K562 (cell line): ENCODE results near the gene STOX1. TPM values are rescaled to one million over a fixed set of nuclear protein-coding genes. Genes with fewer than 3 reads are reported as not detected.
A peak's percentile ranks its signal among the peaks of the same experiment; 100 is the strongest.

ENCODE experiments used
- ARHGAP35 ChIP-seq: fragments of 450-650 bp; IDR thresholded peaks from 2 replicates; pipeline ENCODE4 v1.6.1; 2018; ENCODE audit not compliant: partially characterized antibody
- CREB1 ChIP-seq, 2 experiments: sonication (generic) in 1 of 2; formaldehyde crosslinking in 1 of 2; IDR thresholded peaks; 2 replicates each; pipeline versions ENCODE4 v1.6.1 to v1.8.0; 2012 to 2022; ENCODE audit warnings: inconsistent platforms in 1 of 2, mild to moderate bottlenecking in 1 of 2, missing genetic modification reagents in 1 of 2, moderate library complexity in 1 of 2
- DIDO1 ChIP-seq: fragments of 450-650 bp; IDR thresholded peaks from 2 replicates; pipeline ENCODE4 v1.6.1; 2016; ENCODE audit warnings: low read depth, missing biosample characterization, missing genetic modification characterization
- FOS ChIP-seq: IDR thresholded peaks from 3 replicates; pipeline ENCODE4 v1.6.1; 2011; ENCODE audit not compliant: insufficient read length; ENCODE audit errors: extremely low read depth
- FOXK2 ChIP-seq, 2 experiments: fragments of 450-650 bp; IDR thresholded peaks in 1 of 2; conservative IDR thresholded peaks in 1 of 2; 2 replicates each; pipeline ENCODE4 v1.6.1; 2016; ENCODE audit warnings: low read depth in 2 of 2, mild to moderate bottlenecking in 1 of 2
- MEF2D ChIP-seq: conservative IDR thresholded peaks from 2 replicates; pipeline ENCODE4 v1.6.1; 2016; ENCODE audit warnings: low read depth, missing genetic modification characterization, missing compliant biosample characterization
- POLR2B ChIP-seq: fragments of 450-650 bp; IDR thresholded peaks from 2 replicates; pipeline ENCODE4 v1.6.1; 2018; ENCODE audit warnings: low read depth; ENCODE audit not compliant: partially characterized antibody
- RAD51 ChIP-seq: fragments of 450-650 bp; IDR thresholded peaks from 2 replicates; pipeline ENCODE4 v1.7.1; 2016; ENCODE audit warnings: low read depth, mild to moderate bottlenecking, borderline replicate concordance
- RBM25 ChIP-seq: fragments of 200-400 bp; formaldehyde crosslinking; IDR thresholded peaks from 2 replicates; pipeline ENCODE4 v1.6.1; 2018; ENCODE audit warnings: low read length, low read depth, moderate library complexity; ENCODE audit not compliant: severe bottlenecking
- SNRNP70 ChIP-seq: fragments of 200-400 bp; formaldehyde crosslinking; optimal IDR thresholded peaks from 2 replicates; pipeline ENCODE3; 2017; ENCODE audit warnings: low read depth, low read length
- SUPT5H ChIP-seq: fragments of 450-650 bp; IDR thresholded peaks from 2 replicates; pipeline ENCODE4 v1.6.1; 2016
- TGIF2 ChIP-seq: sonication (generic); formaldehyde crosslinking; IDR thresholded peaks from 2 replicates; pipeline ENCODE4 v1.8.1; 2022; ENCODE audit warnings: mild to moderate bottlenecking, missing genetic modification reagents, moderate library complexity
- ZNF277 ChIP-seq: fragments of 250-450 bp; sonication (Bioruptor Pico); IDR thresholded peaks from 2 replicates; pipeline ENCODE4 v1.8.0; 2022; ENCODE audit warnings: inconsistent platforms, mild to moderate bottlenecking, moderate library complexity, borderline replicate concordance
- ZNF407 ChIP-seq: fragments of 450-650 bp; IDR thresholded peaks from 2 replicates; pipeline ENCODE4 v1.6.1; 2016; ENCODE audit warnings: low read depth
- ZNF57 ChIP-seq: fragments of 450-650 bp; formaldehyde crosslinking; IDR thresholded peaks from 2 replicates; pipeline ENCODE4 v1.4.0; 2020; ENCODE audit warnings: mild to moderate bottlenecking, moderate library complexity
- polyA plus RNA-seq, 8 experiments: library from polyadenylated mRNA; depleted of rRNA in 4 of 8; stranded (reverse) in 5 of 8; unstranded in 3 of 8; fragments of >200 nt; fragmentation: Nextera tagmentation in 2 of 8; fragmentation: Illumina TruSeq in 1 of 8; extraction: Ambion mirVana in 2 of 8; extraction: Trizol in 1 of 8; gene quantifications; 2 replicates each; pipeline versions ENCODE4 v1.2.1 to v1.2.3, GENCODE V29; 2011 to 2014; ENCODE audit warnings: inconsistent platforms in 1 of 8, missing spikeins in 1 of 8
- total RNA-seq, 7 experiments: library from RNA; depleted of rRNA in 6 of 7; stranded (reverse); fragments of >200 nt in 6 of 7; fragmentation: Illumina TruSeq in 2 of 7; extraction: Trizol in 2 of 7; gene quantifications; 2 replicates each; pipeline versions ENCODE4 v1.2.1 to v1.2.3, GENCODE V29; 2011 to 2021; ENCODE audit warnings: low replicate concordance in 1 of 7

Gene STOX1
- total and polyA plus RNA-seq, 9 of the 15 experiments (the other 6 are each of a cell fraction or from before 2014, with no cell fraction given): 0.09 to 0.87 (median 0.29) TPM

- no peak for TF ChIP-seq ZNF407
- TF ChIP-seq SNRNP70: no peak
- no peak for TF ChIP-seq ARHGAP35
- no peak for TF ChIP-seq RBM25
- no peak for TF ChIP-seq RAD51
- TF ChIP-seq MEF2D: no peak
- TF ChIP-seq DIDO1 (tag): peak; percentile 20; the same call in 1 of the 2 replicates
- TF ChIP-seq ZNF57: no peak
- TF ChIP-seq CREB1 (IDR thresholded peaks at IDR 0.05): no peak
- peak; percentile 12; the same call in 1 of the 2 replicates for TF ChIP-seq CREB1 (CRISPR knock-in tag; IDR thresholded peaks at IDR 0.05)
- TF ChIP-seq FOS: no peak
- TF ChIP-seq FOXK2 (conservative IDR thresholded peaks at IDR 0.05 in 1 of 2, IDR thresholded peaks at IDR 0.05 in 1 of 2; ENCODE audit: low read depth in 2 of 2): no peak
- TF ChIP-seq POLR2B: no peak
- TF ChIP-seq ZNF277 (CRISPR knock-in tag): no peak
- no peak for TF ChIP-seq TGIF2 (CRISPR knock-in tag)
- no peak for TF ChIP-seq SUPT5H
Measured at GRCh38 chr10:68826764-68827591, at the start of gene STOX1 (continued).
